ENCODE data around the gene CDH16. TPM values are rescaled to one million over a fixed set of nuclear protein-coding genes. Genes with fewer than 3 reads are reported as not detected.
A peak's percentile ranks its signal among the peaks of the same experiment; 100 is the strongest.

The CDH16 gene
- total RNA-seq, 6 donors from 2014 or later, result 0.40 to 1.8 (median 1.7) TPM; not detected in 3

GRCh38 chr16:66859397-66860068 is 59.2 kb downstream of the CDH16 start:
- peaks cover 0 to 10% (median 0%) of the 10 kb centered on the region in 4 donors for H3K4me1 ChIP-seq
- 80 to 90% methylated on average over 2 to 3 of the region's 3 CpGs for WGBS, 2 donors
- no peaks in the 10 kb centered on the region for H3K36me3 ChIP-seq
- DNase-seq (no peak), ATAC-seq (ENCODE audit: low FRiP score in 2 of 2) (no peak)
- no peak overlapping the region for H3K4me3 ChIP-seq
- no peak for TF ChIP-seq POLR2A (IDR thresholded peaks at IDR 0.05)
- TF ChIP-seq POLR2AphosphoS5 (IDR thresholded peaks at IDR 0.05), result no peak
- TF ChIP-seq CTCF (IDR thresholded peaks at IDR 0.05), result no peak
- no peak for TF ChIP-seq EP300 (IDR thresholded peaks at IDR 0.05)
- no peaks in the 10 kb centered on the region for H3K9me3 ChIP-seq
- H3K27me3 ChIP-seq, result no peaks in the 10 kb centered on the region
- H3K27ac ChIP-seq, result no peak overlapping the region

DNA sequence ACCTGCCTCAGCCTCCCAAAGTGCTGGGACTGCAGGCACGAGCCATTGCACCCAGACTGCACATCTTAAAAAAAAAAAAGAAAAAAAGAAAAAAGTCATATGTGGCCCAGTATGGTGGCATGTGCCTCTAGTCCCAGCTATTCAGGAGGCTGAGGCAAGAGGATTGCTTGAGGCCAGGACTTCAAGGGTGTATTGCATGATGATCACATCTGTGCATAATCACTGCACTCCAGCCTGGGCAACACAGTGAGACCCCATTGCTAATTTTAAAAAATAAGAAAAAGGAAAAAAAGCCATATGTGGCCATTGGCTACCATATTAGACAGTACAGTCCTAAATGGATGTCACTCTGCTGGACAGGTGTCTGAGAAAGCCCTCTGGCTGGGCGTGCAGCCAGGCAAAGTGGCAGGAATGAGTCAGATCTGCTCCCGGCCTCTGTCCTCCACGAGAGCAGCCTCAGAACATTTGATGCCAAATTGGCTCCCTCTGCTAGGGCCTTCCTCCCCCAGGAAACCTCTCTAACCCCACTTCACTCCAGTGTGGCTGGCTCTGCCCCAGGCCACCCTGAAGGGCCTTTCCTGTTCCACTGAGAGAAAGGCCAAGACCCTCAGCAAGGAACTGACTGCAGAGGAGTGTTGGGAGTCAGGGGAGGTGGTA is 59.8 kb downstream of the CDH16 start:
- Histone ChIP-seq H3K27ac (no peak overlapping the region), H3K27me3 (no peaks in the 10 kb centered on the region), H3K9me3 (no peaks in the 10 kb centered on the region), H3K4me3 (no peak overlapping the region), H3K36me3 (no peaks in the 10 kb centered on the region), H3K4me1 (peaks cover 0 to 10% (median 0%) of the 10 kb centered on the region in 4 donors)
- no peak for TF ChIP-seq POLR2AphosphoS5 (IDR thresholded peaks at IDR 0.05)
- DNase-seq (peak in 1 of 2 donors; percentile 85), ATAC-seq (ENCODE audit: low FRiP score in 2 of 2) (peak; percentile 18 to 42)
- 40 to 47% methylated on average over 4 of the region's 4 CpGs for WGBS, 2 donors

Other genes starting within 250 kb of the CDH16 start
- gene CMTM4, start 222.1 kb downstream of the CDH16 start, total RNA-seq, result 10 to 100 TPM; 35.6 to 82.1 (median 55.1) TPM
- 100 to 1,000 TPM in 5 of 6 donors, 10 to 100 TPM in 1; 91.5 to 190 (median 132) TPM for gene DYNC1LI2, start 167.3 kb downstream of the CDH16 start, total RNA-seq
- gene TERB1, start 117.3 kb downstream of the CDH16 start, total RNA-seq, result under 1 TPM in 2 of 6 donors, not detected in 4; 0.31 to 0.55 TPM
- gene NAE1, start 87.9 kb downstream of the CDH16 start, total RNA-seq, result 10 to 100 TPM; 12.9 to 48.7 (median 34.0) TPM
- not detected for gene CA7, start 74.5 kb downstream of the CDH16 start, total RNA-seq
- gene PDP2, start 38.4 kb downstream of the CDH16 start, total RNA-seq, result 10 to 100 TPM; 12.3 to 24.6 (median 17.4) TPM
- 10 to 100 TPM; 13.8 to 50.3 (median 47.0) TPM for gene RRAD, start 6.7 kb upstream of the CDH16 start, total RNA-seq
- gene CIAO2B, start 15.5 kb upstream of the CDH16 start, total RNA-seq, result 100 to 1,000 TPM in 1 of 6 donors, 10 to 100 TPM in 5; 59.6 to 131 (median 73.2) TPM
- 10 to 100 TPM; 32.2 to 76.1 (median 46.5) TPM for gene CES2, start 16.6 kb upstream of the CDH16 start, total RNA-seq
- 1 to 10 TPM; 1.4 to 6.2 (median 2.9) TPM for gene CES3, start 42.4 kb upstream of the CDH16 start, total RNA-seq
- gene CES4A, start 69.7 kb upstream of the CDH16 start, total RNA-seq, result 10 to 100 TPM in 5 of 6 donors, 1 to 10 TPM in 1; 9.9 to 39.7 (median 20.2) TPM
- 10 to 100 TPM; 31.4 to 73.4 (median 54.1) TPM for gene CBFB, start 110.3 kb upstream of the CDH16 start, total RNA-seq
- 10 to 100 TPM; 16.0 to 32.3 (median 21.9) TPM for gene PHAF1, start 191.1 kb upstream of the CDH16 start, total RNA-seq
- 10 to 100 TPM in 5 of 6 donors, 1 to 10 TPM in 1; 6.3 to 20.8 (median 17.7) TPM for gene B3GNT9, start 232.1 kb upstream of the CDH16 start, total RNA-seq
- 10 to 100 TPM; 29.9 to 49.2 (median 35.6) TPM for gene TRADD, start 241.0 kb upstream of the CDH16 start, total RNA-seq
- 100 to 1,000 TPM in 1 of 6 donors, 10 to 100 TPM in 5; 24.0 to 114 (median 28.5) TPM for gene FBXL8, start 241.1 kb upstream of the CDH16 start, total RNA-seq
- gene HSF4, start 245.9 kb upstream of the CDH16 start, total RNA-seq, result 100 to 1,000 TPM in 2 of 6 donors, 10 to 100 TPM in 4; 33.4 to 784 (median 70.1) TPM